GM21737 (cell line): ENCODE data around the gene ADGRL3.

ENCODE experiments used
- ATAC-seq: cut with Tn5 transposase; IDR thresholded peaks from one replicate; pipeline ENCODE4 v1.9.1; 2021; ENCODE audit warnings: mild to moderate bottlenecking, moderate library complexity; ENCODE audit not compliant: unreplicated experiment

Gene ADGRL3

DNA sequence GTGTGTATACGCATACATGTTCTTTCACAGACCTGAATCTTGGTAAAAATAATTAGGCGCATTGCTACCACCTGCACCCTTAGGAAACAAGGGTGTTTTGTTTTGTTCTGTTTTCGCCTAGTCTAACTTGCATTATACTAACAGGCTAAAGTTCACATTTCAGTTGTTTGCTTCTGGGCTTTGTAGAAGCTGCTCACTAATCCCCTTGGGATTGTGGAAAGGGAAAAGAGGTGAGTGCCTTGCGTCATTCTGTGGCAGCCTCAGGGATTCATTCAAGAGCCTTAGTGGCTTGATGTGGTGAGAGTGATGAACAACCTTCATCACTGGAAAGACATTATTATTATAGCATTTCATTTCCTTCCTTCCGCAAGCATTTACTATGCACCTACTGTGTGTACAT is 331.1 kb downstream of the ADGRL3 start:
- ATAC-seq, result no peak

GRCh38 chr4:61532336-61533000 is 332.3 kb downstream of the ADGRL3 start:
- ATAC-seq, result no peak

- no peak for ATAC-seq
These were observed 333.0 kb downstream of the ADGRL3 start for GRCh38 chr4:61533140-61533539.

DNA sequence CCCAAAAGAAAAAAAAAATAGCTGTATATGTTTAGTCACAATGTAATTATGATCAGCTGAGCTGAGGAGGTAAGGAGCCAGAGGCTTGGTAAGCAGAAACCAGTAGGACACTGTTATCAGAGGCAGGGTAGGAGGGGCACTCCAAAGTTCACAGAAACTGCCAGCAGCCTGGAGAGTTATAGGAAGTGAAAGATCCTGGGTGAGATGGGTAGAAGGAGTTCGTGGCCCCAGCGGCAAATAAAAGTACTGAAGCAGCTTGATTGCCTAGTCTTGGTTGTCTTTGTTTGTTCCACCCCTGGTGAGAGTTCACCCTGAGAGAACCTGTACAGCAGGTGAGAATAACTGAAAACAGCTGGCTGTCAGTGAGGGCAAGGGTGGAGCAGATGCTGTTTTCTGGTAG is 340.8 kb downstream of the ADGRL3 start:
- ATAC-seq, result no peak

DNA sequence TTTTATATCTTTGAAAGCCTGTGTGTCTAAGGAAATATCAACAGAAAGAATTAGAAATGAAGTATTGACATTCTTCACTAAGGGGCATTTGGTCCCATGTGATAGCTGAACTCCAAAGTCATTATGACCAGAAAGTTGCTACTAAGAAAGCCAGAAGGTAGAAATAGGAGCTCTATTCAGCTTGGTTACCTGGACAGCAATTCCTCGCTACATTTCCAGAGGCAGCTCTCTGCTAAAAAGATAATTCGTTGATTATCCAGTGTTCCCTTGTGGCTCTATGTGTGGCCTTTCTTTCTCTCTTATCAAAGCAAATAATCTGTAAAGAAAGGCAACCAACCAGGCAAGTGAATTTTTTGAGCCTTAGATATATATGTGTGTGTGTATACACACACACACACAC is 341.3 kb downstream of the ADGRL3 start:
- no peak for ATAC-seq

GRCh38 chr4:61543976-61544375 is 343.9 kb downstream of the ADGRL3 start:
- ATAC-seq, result no peak

DNA sequence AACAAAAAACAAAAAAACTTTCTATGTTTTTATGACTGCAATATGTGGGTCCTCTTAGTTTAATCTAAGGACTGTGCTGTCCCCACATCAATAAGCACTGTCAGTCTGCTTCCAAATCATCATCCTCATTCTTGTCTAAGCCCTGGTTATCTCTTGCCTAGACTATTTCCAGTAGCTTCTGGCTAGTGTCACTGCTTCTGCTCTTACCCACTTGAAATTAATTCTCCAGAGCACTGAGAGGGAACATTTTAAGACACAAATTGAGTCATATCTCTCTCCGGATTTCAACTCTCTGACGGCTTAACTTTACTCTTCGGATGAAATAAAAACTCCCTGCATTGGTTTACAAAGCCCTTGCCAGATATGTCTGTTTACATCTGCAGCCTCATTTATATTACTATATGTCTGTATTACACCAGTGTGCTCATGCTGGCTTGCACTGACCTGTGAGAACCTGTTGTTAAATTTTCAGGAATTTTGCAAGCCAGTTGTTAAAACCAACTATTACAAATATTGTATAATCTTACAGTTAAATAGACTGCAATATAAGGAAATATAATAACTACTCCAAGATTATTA is 345.9 kb downstream of the ADGRL3 start:
- ATAC-seq, result no peak

DNA sequence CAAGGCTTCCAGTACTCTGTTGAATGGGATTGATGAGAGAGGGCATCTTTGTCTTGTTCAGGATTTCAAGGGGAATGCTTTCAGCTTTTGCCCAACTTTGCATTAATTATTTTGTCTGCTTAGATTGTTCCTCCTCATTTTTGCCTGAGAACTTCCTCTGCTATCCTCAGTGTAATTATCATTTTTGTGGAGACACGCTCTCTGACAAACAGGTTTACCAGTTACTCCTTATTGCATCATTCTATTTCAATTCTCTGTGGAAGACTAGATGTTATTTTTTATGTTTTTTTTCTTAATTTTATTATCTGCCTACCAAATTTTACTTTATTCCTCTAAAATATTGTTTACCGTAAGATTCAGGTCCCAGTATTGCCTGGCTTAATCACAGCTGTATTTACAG is 349.2 kb downstream of the ADGRL3 start:
- ATAC-seq, result no peak

GRCh38 chr4:61553557-61554125 is 353.5 kb downstream of the ADGRL3 start:
- no peak for ATAC-seq

DNA sequence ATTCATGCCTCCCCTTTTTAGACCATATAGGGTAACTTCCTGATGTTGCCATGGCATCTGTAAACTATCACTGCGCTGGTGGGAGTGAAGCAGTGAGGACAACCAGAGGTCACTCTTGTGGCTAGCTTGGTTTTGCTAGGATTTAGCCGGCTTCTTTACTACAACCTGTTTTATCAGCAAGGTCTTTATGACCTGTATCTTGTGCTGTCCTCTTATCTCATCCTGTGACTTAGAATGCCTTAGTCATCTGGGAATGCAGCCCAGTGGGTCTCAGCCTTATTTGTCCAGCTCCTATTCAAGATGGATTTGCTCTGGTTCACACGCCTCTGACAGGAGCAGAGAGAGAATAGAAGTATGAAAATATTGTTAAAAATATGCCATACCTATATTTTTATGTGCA is 355.7 kb downstream of the ADGRL3 start:
- no peak for ATAC-seq

DNA sequence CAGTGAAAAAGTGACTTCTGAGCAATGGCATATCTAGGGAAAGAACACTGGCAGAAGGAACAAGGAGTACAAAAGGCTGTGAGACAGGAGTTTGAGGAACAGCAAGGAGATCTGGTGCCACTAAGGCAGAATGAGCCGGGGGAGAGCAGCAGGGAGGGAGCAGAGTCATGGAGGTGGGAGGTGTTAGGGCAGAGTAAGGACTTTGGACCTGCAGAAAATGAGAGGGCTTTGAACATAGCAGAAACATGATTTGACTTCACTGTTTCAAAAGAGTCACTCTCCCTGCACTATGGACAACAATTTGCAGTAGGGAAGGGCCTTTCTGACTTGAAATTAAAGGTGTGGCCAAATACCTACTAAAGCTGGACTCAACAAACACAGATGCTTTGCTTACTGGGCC is 356.2 kb downstream of the ADGRL3 start:
- ATAC-seq, result no peak

DNA sequence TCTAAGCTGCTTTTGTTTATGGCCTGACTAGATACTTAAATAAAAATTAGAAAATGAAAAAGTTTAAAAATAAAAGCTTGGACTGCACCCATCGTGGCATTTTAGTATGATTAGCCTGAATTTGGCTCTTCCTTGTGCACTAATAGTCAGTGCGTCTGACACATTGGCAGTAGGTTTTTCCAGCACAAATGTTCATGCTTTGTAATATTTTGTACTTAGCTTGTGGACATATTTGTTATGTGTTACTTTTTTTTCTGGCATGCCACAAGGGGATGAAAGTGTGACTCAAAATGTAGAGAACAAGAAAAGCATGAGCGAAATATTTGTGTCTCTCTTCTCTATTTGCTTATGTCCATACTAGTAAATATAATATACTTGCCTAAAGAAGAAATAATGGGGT is 359.3 kb downstream of the ADGRL3 start:
- no peak for ATAC-seq

- ATAC-seq, result no peak
These were observed 360.9 kb downstream of the ADGRL3 start for GRCh38 chr4:61561028-61561427.

- no peak for ATAC-seq
These were observed 371.8 kb downstream of the ADGRL3 start for GRCh38 chr4:61571761-61572559.

- no peak for ATAC-seq
These were observed 375.7 kb downstream of the ADGRL3 start for GRCh38 chr4:61575796-61576195.

- no peak for ATAC-seq
These were observed 379.7 kb downstream of the ADGRL3 start for GRCh38 chr4:61579786-61580185.

GRCh38 chr4:61580721-61581377 is 380.7 kb downstream of the ADGRL3 start:
- ATAC-seq, result no peak

GRCh38 chr4:61583696-61584095 is 383.6 kb downstream of the ADGRL3 start:
- ATAC-seq, result no peak

GRCh38 chr4:61588621-61589402 is 388.7 kb downstream of the ADGRL3 start:
- no peak for ATAC-seq

DNA sequence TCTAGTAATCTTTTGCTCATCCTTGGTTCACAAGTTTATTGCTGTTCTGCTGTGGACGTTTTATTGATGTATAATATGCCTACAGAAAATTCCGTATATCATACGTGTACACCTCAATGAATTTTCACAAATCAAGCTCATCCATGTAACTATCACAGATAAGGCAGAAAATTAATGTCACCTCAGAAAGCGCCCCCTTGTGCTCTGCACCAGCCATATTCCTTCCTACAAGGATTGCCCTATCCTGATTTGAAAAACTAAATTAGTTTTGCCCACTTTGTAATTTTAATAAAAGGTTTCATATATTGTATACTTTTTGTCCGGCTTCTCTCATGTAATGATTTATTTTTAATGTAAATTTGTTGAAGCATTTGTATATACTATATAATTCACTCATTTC is 390.8 kb downstream of the ADGRL3 start:
- ATAC-seq, result no peak
